ENCODE results near the gene EID2.

DNA sequence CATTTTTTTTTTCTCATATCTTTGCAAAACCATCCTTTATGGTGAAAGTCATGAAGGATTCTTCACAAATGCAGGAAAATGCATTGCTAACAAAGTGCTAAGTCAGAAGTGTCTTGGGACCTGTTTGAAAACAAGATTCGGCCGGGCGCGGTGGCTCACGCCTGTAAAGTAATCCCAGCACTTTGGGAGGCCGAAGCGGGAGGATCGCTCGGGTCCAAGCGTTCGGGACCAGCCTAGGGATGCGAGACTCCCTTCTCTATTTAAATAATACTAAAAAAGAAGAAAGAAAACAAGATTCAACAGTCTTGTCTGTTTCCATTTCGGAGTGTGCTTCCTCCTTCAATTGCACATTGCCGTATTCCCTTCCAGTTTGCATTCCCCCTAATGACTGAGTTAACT is 8.1 kb downstream of the EID2 start:
- TF ChIP-seq, protein P1, sequence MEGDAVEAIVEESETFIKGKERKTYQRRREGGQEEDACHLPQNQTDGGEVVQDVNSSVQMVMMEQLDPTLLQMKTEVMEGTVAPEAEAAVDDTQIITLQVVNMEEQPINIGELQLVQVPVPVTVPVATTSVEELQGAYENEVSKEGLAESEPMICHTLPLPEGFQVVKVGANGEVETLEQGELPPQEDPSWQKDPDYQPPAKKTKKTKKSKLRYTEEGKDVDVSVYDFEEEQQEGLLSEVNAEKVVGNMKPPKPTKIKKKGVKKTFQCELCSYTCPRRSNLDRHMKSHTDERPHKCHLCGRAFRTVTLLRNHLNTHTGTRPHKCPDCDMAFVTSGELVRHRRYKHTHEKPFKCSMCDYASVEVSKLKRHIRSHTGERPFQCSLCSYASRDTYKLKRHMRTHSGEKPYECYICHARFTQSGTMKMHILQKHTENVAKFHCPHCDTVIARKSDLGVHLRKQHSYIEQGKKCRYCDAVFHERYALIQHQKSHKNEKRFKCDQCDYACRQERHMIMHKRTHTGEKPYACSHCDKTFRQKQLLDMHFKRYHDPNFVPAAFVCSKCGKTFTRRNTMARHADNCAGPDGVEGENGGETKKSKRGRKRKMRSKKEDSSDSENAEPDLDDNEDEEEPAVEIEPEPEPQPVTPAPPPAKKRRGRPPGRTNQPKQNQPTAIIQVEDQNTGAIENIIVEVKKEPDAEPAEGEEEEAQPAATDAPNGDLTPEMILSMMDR (IDR thresholded peaks at IDR 0.05 in 2 of 3, conservative IDR thresholded peaks at IDR 0.05 in 1 of 3; ENCODE audit: control insufficient read depth in 2 of 3, extremely low read depth in 1 of 3, insufficient read depth in 1 of 3, low read depth in 3 of 3, low read length in 3 of 3): no peak
- TF ChIP-seq POLR2A (IDR thresholded peaks at IDR 0.05; ENCODE audit: low read depth, low read length) (no peak), YY1 (IDR thresholded peaks at IDR 0.05; ENCODE audit: low read depth, low read length) (no peak), SREBF2 (IDR thresholded peaks at IDR 0.05; ENCODE audit: low read length) (no peak), EZH2 (IDR thresholded peaks at IDR 0.05; ENCODE audit: borderline replicate concordance, control insufficient read depth, low read depth, low read length) (no peak), RAD21 (IDR thresholded peaks at IDR 0.05; ENCODE audit: insufficient read depth, low read depth, low read length) (no peak), SMC3 (IDR thresholded peaks at IDR 0.05; ENCODE audit: borderline replicate concordance, low read length) (no peak), ESRRA (IDR thresholded peaks at IDR 0.05; ENCODE audit: low read length) (no peak), PAX5 (IDR thresholded peaks at IDR 0.05; ENCODE audit: borderline replicate concordance, low read depth, low read length) (no peak), RAD51 (IDR thresholded peaks at IDR 0.05) (no peak)
- TF ChIP-seq, protein P2, sequence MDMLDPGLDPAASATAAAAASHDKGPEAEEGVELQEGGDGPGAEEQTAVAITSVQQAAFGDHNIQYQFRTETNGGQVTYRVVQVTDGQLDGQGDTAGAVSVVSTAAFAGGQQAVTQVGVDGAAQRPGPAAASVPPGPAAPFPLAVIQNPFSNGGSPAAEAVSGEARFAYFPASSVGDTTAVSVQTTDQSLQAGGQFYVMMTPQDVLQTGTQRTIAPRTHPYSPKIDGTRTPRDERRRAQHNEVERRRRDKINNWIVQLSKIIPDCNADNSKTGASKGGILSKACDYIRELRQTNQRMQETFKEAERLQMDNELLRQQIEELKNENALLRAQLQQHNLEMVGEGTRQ (IDR thresholded peaks at IDR 0.05; ENCODE audit: borderline replicate concordance, low read depth, low read length): no peak
- TF ChIP-seq, protein P3, sequence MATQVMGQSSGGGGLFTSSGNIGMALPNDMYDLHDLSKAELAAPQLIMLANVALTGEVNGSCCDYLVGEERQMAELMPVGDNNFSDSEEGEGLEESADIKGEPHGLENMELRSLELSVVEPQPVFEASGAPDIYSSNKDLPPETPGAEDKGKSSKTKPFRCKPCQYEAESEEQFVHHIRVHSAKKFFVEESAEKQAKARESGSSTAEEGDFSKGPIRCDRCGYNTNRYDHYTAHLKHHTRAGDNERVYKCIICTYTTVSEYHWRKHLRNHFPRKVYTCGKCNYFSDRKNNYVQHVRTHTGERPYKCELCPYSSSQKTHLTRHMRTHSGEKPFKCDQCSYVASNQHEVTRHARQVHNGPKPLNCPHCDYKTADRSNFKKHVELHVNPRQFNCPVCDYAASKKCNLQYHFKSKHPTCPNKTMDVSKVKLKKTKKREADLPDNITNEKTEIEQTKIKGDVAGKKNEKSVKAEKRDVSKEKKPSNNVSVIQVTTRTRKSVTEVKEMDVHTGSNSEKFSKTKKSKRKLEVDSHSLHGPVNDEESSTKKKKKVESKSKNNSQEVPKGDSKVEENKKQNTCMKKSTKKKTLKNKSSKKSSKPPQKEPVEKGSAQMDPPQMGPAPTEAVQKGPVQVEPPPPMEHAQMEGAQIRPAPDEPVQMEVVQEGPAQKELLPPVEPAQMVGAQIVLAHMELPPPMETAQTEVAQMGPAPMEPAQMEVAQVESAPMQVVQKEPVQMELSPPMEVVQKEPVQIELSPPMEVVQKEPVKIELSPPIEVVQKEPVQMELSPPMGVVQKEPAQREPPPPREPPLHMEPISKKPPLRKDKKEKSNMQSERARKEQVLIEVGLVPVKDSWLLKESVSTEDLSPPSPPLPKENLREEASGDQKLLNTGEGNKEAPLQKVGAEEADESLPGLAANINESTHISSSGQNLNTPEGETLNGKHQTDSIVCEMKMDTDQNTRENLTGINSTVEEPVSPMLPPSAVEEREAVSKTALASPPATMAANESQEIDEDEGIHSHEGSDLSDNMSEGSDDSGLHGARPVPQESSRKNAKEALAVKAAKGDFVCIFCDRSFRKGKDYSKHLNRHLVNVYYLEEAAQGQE (IDR thresholded peaks at IDR 0.05; ENCODE audit: low read depth, low read length): no peak

Measured in GM12878 (cell line).